Esophagus muscularis mucosa (tissue), 2 donors: ENCODE data around the gene PTPN1.

Source experiments
- POLR2A ChIP-seq: fragments of 450-650 bp; IDR thresholded peaks from one replicate; pipeline ENCODE4 v1.6.1; 2017; ENCODE audit warnings: antibody characterized with exemption, moderate library complexity, mild to moderate bottlenecking, low read depth
- POLR2AphosphoS5 ChIP-seq, 2 donors: sonication (generic); formaldehyde crosslinking; IDR thresholded peaks; one replicate each; pipeline ENCODE4 v1.6.1; 2017; ENCODE audit warnings: antibody characterized with exemption in 2 of 2

- TF ChIP-seq POLR2AphosphoS5 (IDR thresholded peaks at IDR 0.05) (no peak), POLR2A (no peak)
Measured at GRCh38 chr20:50582591-50583234, 72.5 kb downstream of the PTPN1 start.
